ENCODE measurements around the gene ARAP1. TPM values are rescaled to one million over a fixed set of nuclear protein-coding genes. Genes with fewer than 3 reads are reported as not detected.

ARAP1 gene
- total RNA-seq, 1 donor from 2014 or later = 79.0 TPM

GRCh38 chr11:72755713-72756285 lies 3.6 kb upstream of the ARAP1 start:
- no peak overlapping the region for H3K27ac Mint-ChIP-seq (ENCODE audit: unreplicated experiment)
- H3K27me3 Mint-ChIP-seq (ENCODE audit: low read depth) = no peaks in the 10 kb centered on the region
- no peaks in the 10 kb centered on the region for H3K36me3 Mint-ChIP-seq (ENCODE audit: low read depth)
- H3K4me1 Mint-ChIP-seq = peaks cover 31% of the 10 kb centered on the region
- no peaks in the 10 kb centered on the region for H3K9me3 Mint-ChIP-seq
- TF ChIP-seq CTCF (conservative IDR thresholded peaks at IDR 0.05) = no peak
- peak overlapping the region; percentile 39 for H3K4me3 Mint-ChIP-seq
- DNase-seq (ENCODE audit: low read depth, low spot score) = no peak

- H3K27ac Mint-ChIP-seq (ENCODE audit: unreplicated experiment) = peak overlapping the region; percentile 69
- no peaks in the 10 kb centered on the region for H3K27me3 Mint-ChIP-seq (ENCODE audit: low read depth)
- H3K36me3 Mint-ChIP-seq (ENCODE audit: low read depth) = no peaks in the 10 kb centered on the region
- H3K4me3 Mint-ChIP-seq = no peak overlapping the region
- H3K4me1 Mint-ChIP-seq = peaks cover 40% of the 10 kb centered on the region
- no peak for TF ChIP-seq CTCF (conservative IDR thresholded peaks at IDR 0.05)
- H3K9me3 Mint-ChIP-seq = no peaks in the 10 kb centered on the region
- no peak for DNase-seq (ENCODE audit: low read depth, low spot score)
Observed at GRCh38 chr11:72754544-72755155, 2.4 kb upstream of the ARAP1 start.

- Mint-ChIP-seq H3K36me3 (ENCODE audit: low read depth) (no peaks in the 10 kb centered on the region), H3K4me1 (peaks cover 40% of the 10 kb centered on the region), H3K27ac (ENCODE audit: unreplicated experiment) (peak overlapping the region; percentile 69), H3K27me3 (ENCODE audit: low read depth) (no peaks in the 10 kb centered on the region), H3K9me3 (no peaks in the 10 kb centered on the region), H3K4me3 (peak overlapping the region; percentile 58)
- TF ChIP-seq CTCF (conservative IDR thresholded peaks at IDR 0.05) = no peak
- DNase-seq (ENCODE audit: low read depth, low spot score) = no peak
Observed at GRCh38 chr11:72754149-72754543, 1.9 kb upstream of the ARAP1 start.

- Mint-ChIP-seq H3K4me1 (peaks cover 40% of the 10 kb centered on the region), H3K9me3 (no peaks in the 10 kb centered on the region), H3K36me3 (ENCODE audit: low read depth) (no peaks in the 10 kb centered on the region), H3K27me3 (ENCODE audit: low read depth) (no peaks in the 10 kb centered on the region), H3K4me3 (peak overlapping the region; percentile 93), H3K27ac (ENCODE audit: unreplicated experiment) (no peak overlapping the region)
- no peak for TF ChIP-seq CTCF (conservative IDR thresholded peaks at IDR 0.05)
- DNase-seq (ENCODE audit: low read depth, low spot score) = no peak
Observed at GRCh38 chr11:72753341-72754148, 1.3 kb upstream of the ARAP1 start.

GRCh38 chr11:72751116-72752087 lies 806 bp downstream of the ARAP1 start:
- H3K9me3 Mint-ChIP-seq = no peaks in the 10 kb centered on the region
- H3K36me3 Mint-ChIP-seq (ENCODE audit: low read depth) = no peaks in the 10 kb centered on the region
- peak overlapping the region; percentile 86 for H3K4me3 Mint-ChIP-seq
- H3K4me1 Mint-ChIP-seq = peaks cover 42% of the 10 kb centered on the region
- no peak for DNase-seq (ENCODE audit: low read depth, low spot score)
- no peak for TF ChIP-seq CTCF (conservative IDR thresholded peaks at IDR 0.05)
- peak overlapping the region; percentile 71 for H3K27ac Mint-ChIP-seq (ENCODE audit: unreplicated experiment)
- H3K27me3 Mint-ChIP-seq (ENCODE audit: low read depth) = no peaks in the 10 kb centered on the region

All from neural crest cell (in vitro differentiated cells).